A673 (cell line): ENCODE measurements around the gene C12orf56.

ENCODE experiments used
- EZH2 ChIP-seq: fragments of 200-600 bp; sonication (generic); IDR thresholded peaks from 2 replicates; pipeline ENCODE4 v1.6.1; 2017; ENCODE audit warnings: borderline replicate concordance, low read depth, mild to moderate bottlenecking, mixed read lengths, antibody characterized with exemption, low read length; ENCODE audit not compliant: poor library complexity, severe bottlenecking
- TF ChIP-seq, protein P1 (sequence below): fragments of 300-800, 200-600 bp; sonication (generic); conservative IDR thresholded peaks from 2 replicates; pipeline ENCODE4 v1.5.1; 2017; ENCODE audit warnings: low read depth, mild to moderate bottlenecking, antibody characterized with exemption, low read length, moderate library complexity, mixed read lengths

DNA sequence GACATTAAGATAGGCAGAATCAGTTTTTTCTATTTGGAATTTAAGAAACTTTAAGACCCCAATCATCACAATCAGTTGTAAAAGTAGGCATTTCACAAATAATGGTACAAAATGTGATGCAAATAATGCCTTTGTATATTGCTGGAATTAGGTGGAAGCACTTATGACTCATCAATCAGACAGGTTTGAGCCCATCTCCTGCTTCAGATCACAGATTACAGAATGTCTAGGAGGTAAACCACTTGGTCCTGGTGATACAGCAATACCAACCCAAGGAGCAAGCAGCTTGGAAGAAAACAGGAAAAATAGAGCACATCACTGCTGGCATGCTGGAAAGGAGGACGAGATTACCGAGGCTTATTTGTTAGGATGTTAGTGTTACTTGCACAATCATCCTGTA lies 57.6 kb downstream of the C12orf56 start:
- TF ChIP-seq, protein P1, sequence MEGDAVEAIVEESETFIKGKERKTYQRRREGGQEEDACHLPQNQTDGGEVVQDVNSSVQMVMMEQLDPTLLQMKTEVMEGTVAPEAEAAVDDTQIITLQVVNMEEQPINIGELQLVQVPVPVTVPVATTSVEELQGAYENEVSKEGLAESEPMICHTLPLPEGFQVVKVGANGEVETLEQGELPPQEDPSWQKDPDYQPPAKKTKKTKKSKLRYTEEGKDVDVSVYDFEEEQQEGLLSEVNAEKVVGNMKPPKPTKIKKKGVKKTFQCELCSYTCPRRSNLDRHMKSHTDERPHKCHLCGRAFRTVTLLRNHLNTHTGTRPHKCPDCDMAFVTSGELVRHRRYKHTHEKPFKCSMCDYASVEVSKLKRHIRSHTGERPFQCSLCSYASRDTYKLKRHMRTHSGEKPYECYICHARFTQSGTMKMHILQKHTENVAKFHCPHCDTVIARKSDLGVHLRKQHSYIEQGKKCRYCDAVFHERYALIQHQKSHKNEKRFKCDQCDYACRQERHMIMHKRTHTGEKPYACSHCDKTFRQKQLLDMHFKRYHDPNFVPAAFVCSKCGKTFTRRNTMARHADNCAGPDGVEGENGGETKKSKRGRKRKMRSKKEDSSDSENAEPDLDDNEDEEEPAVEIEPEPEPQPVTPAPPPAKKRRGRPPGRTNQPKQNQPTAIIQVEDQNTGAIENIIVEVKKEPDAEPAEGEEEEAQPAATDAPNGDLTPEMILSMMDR, result no peak
- no peak for TF ChIP-seq EZH2
